ENCODE results near the gene CORO2B.

CORO2B gene

GRCh38 chr15:68696414-68697363 is 117.9 kb downstream of the CORO2B start:
- TF ChIP-seq CTCF (IDR thresholded peaks at IDR 0.05; ENCODE audit: low read depth, low read length) = no peak
- H3K4me3 ChIP-seq (ENCODE audit: low read depth, low read length) = no peak overlapping the region

- no peak overlapping the region for H3K4me3 ChIP-seq (ENCODE audit: low read depth, low read length)
- TF ChIP-seq CTCF (IDR thresholded peaks at IDR 0.05; ENCODE audit: low read depth, low read length) = no peak
Measured at GRCh38 chr15:68697711-68698690, 119.2 kb downstream of the CORO2B start.

GRCh38 chr15:68698708-68699107 is 119.9 kb downstream of the CORO2B start:
- H3K4me3 ChIP-seq (ENCODE audit: low read depth, low read length) = no peak overlapping the region
- TF ChIP-seq CTCF (IDR thresholded peaks at IDR 0.05; ENCODE audit: low read depth, low read length) = no peak

- no peak for TF ChIP-seq CTCF (IDR thresholded peaks at IDR 0.05; ENCODE audit: low read depth, low read length)
- no peak overlapping the region for H3K4me3 ChIP-seq (ENCODE audit: low read depth, low read length)
Measured at GRCh38 chr15:68699124-68699880, 120.5 kb downstream of the CORO2B start.

GRCh38 chr15:68699881-68700454 is 121.2 kb downstream of the CORO2B start:
- no peak overlapping the region for H3K4me3 ChIP-seq (ENCODE audit: low read depth, low read length)
- no peak for TF ChIP-seq CTCF (IDR thresholded peaks at IDR 0.05; ENCODE audit: low read depth, low read length)

GRCh38 chr15:68700455-68701123 is 121.8 kb downstream of the CORO2B start:
- TF ChIP-seq CTCF (IDR thresholded peaks at IDR 0.05; ENCODE audit: low read depth, low read length) = no peak
- H3K4me3 ChIP-seq (ENCODE audit: low read depth, low read length) = no peak overlapping the region

Measured in WI38 (cell line).